Middle frontal gyrus (tissue), 1 donor: ENCODE data around the gene CFAP45.

Experiments used
- DNase-seq: peaks from one replicate; pipeline ENCODE4 v3.0.0-alpha.2; 2015; ENCODE audit warnings: low spot score; ENCODE audit errors: extremely low spot score

Gene CFAP45

GRCh38 chr1:159853417-159854115 lies 46.4 kb downstream of the CFAP45 start:
- no peak for DNase-seq

- DNase-seq: no peak
These were observed 48.6 kb downstream of the CFAP45 start for GRCh38 chr1:159851407-159851806.

DNA sequence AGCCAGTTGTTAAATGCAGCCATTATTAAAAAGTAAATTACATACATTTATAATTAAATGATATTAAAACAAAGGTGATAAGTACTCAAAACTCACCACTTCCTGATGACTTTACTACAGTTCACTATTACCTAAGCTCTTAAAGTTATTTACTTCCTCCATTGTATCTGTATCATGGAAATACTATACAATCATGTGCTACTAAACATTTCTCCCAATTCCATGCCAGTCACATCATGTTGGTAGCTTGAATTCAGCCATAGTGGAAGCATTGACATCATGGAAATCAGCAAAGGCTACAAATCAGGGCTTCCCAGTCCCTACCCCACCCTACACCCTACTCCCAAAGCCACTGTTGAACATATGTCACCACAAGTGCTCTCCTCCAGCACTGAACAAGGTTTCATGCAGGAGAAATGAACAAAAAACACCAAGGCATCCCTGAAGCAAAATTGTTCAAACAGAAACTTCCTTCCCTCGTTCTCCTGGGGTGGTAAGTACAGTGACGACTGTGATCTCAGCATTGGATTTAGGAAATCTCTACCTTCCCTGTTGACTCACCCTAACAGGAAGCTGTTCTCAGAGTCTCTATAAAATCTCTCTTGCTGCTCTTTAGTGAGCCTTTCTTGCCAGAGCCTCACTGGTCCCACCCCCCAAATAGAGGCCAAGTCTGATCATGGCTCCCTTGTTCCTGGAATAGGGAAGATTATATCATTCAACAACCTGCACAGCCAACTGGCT lies 50.2 kb downstream of the CFAP45 start:
- no peak for DNase-seq

- no peak for DNase-seq
These were observed 51.6 kb downstream of the CFAP45 start for GRCh38 chr1:159848326-159848725.

GRCh38 chr1:159847231-159847630 lies 52.7 kb downstream of the CFAP45 start:
- no peak for DNase-seq

- no peak for DNase-seq
These were observed 54.0 kb downstream of the CFAP45 start for GRCh38 chr1:159845751-159846629.

- DNase-seq: no peak
These were observed 56.5 kb downstream of the CFAP45 start for GRCh38 chr1:159843459-159843858.

- DNase-seq: no peak
These were observed 58.2 kb downstream of the CFAP45 start for GRCh38 chr1:159841749-159842148.

GRCh38 chr1:159839116-159839849 lies 60.7 kb downstream of the CFAP45 start:
- no peak for DNase-seq

DNA sequence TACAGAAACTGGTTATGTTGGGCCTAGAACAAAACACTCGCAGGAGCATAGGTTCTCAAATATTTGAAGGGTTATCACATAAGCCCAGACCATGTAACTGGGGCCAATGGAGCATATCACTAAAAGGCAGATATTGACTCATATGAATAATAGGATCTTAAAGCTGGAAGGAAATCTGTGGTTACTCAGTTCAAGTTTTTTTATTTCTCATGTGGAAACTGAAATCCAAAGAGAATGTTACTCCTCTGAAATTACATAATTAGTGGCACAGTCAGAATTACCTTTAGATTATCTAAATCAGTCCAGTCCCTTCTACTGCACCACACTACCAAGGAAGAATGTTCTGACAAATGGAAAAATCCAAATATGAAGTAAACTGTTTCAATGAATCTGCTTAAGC lies 61.2 kb downstream of the CFAP45 start:
- no peak for DNase-seq

DNA sequence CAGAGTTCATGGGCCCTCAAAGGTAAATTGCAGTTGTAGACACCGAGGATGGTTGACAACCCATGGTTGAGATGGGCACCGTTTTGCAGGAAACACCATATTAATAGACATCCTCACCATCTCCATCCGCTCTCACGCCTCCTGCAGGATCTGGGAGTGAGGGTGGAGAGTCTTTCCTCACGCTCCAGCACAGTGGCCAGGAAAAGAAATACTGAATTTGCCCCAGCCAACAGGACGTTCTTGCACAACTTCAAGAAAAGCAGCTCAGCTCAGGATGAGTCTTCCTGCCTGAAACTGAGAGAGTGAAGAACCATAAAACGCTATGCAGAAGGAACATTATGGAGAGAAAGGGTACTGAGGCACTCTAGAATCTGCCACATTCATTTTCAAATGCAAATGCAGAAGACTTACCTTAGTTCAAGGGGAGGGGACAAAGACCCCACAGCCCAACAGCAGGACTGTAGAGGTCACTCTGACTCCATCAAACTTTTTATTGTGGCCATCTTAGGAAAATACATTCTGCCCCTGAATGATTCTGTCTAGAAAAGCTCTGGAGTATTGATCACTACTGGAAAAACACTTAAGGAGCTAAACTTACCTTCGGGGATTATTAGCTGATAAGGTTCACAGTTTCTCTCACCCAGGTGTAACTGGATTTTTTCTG lies 64.0 kb downstream of the CFAP45 start:
- no peak for DNase-seq

DNA sequence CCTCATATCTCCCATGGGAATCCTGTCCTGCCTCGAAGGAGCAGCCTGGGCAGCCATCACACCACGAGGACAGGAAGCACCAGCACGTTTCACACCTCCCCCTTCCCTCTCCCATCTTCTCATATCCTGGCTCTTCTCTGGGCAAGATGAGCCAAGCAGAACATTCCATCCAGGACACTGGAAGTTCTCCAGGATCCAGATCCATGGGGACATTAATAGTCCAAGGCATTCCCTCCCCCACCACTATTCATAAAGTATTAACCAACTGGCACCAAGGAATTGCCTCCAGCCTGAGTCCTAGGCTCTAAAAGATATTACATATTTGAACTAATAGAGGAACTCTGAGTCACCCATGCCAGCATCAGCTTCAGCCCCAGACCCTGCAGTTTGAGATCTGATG lies 64.6 kb downstream of the CFAP45 start:
- DNase-seq: no peak

DNA sequence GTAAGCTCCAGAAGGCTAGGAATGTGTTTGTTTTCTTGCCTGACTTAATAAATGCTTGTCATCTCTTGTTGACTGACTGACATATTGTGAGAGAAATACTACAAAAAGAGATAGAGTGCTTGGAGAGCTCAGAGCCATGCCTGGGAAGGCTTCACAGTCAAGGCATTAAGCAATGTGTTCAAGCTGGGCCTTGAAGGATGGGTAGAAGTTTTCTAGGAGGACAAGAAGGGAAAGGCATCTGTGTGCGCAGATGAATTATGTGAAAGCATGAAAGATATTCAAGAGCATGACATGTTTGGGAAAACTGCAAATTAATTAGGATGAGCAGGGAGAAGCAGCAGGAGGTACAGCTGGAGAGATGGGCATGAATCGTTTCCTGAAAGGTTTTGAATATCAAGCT lies 67.7 kb downstream of the CFAP45 start:
- no peak for DNase-seq

GRCh38 chr1:159831412-159832141 lies 68.4 kb downstream of the CFAP45 start:
- DNase-seq: no peak

DNA sequence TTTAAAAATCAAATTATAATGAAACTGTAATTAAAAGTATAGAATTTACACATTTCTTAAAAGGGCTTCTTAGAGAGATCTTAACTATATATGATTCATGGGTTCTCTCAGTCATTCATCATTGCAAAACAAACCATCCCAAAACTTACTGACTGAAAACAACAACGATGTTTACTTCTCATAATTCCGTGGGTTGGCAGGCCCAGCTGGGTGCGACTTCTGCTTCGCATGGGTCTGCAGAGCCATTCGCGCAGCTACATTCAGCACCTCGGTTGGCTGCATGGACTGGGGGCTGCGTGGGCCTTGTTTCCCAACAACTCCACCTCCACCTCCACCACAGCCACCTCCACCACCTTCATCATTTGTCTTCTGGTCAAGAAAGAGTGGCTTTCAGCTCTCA lies 69.2 kb downstream of the CFAP45 start:
- no peak for DNase-seq

GRCh38 chr1:159829822-159830465 lies 70.0 kb downstream of the CFAP45 start:
- no peak for DNase-seq

GRCh38 chr1:159829273-159829634 lies 70.7 kb downstream of the CFAP45 start:
- no peak for DNase-seq

DNA sequence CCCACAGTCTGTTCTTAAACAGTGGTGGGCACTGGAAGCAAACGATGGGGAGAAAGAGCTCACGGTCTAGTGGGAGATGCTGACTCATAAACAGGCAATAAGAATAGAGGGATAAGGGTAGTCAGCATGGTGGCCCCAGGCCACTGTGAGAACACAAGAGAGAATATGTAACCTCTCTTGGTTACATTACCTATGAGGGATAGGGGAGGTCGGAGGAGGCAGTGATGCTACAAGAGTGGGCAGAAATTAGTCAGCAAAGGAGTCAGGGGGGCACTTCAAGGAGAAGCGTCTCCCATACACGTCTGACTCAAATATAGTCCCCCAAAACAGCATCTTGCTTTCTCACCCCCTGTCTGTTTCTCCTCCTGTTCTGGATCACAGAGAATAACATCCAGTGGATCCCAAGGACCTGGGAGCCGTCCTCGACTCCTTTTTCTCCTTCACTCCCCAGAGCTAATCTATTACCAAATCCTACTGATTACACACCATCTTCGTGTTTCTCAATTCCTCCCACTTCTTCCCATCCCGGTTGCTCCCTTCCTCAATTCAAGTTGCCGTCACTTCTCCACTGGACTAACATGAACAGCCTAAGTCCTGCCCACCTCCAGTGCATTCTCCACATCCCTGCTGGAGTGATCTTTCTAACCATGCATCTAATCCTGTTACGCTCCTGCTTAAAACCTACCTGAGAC lies 71.2 kb downstream of the CFAP45 start:
- DNase-seq: no peak

DNA sequence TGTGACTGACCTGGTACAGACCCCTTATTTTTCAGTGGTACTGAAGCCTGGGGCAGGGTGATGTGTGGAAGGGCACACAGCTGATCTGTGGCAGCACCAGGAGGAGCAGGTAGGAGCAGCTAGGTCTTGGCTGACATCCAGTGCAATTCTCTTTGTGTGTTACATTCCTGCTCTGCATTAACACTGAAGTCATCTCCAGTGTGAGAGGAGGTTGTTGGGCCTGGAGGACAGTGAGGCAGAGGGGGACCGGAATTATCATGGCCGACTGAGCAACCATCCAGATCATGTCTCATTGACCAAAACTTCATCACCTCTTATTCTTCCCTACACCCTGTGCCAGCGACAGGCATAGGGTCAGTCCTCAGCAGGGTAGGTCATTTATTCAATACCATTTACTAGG lies 71.8 kb downstream of the CFAP45 start:
- no peak for DNase-seq
